ENCODE results near the gene STAC3. TPM values are rescaled to one million over a fixed set of nuclear protein-coding genes. Genes with fewer than 3 reads are reported as not detected.

The STAC3 gene
- total and polyA plus RNA-seq, 12 donors = 0.30 to 2.9 (median 0.98) TPM

DNA sequence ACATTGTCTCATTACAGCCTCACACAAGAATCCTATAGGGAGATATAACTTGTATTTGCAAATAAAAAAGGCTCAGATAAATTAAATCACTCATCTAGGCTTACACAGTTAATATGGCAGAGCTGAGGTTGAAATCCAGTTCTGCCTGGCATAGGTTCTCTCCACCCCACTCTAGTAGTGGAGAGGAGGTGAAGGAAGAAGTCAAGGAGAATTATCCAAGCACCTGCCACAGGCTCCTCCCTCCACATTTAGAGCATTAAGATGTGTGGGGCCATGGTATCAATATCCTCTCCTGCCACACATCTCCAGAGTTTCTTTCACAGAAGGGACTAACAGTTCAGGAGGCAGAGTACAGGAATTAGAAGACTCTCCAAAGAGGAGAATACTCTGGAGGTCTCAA is 22.5 kb upstream of the STAC3 start:
- ATAC-seq (no peak), DNase-seq (no peak)
- Histone ChIP-seq H3K4me3 (no peak overlapping the region), H3K4me1 (peaks cover 3 to 40% (median 23%) of the 10 kb centered on the region in 9 donors), H3K9me3 (no peaks in the 10 kb centered on the region), H3K27me3 (no peaks in the 10 kb centered on the region), H3K27ac (peak overlapping the region in 6 of 10 donors; percentile 40 to 78 (median 59)), H3K36me3 (peaks cover 0 to 92% (median 25%) of the 10 kb centered on the region in 9 donors)
- intact Hi-C loops (cut with DNase I) = no loop called here
- TF ChIP-seq, protein P1, sequence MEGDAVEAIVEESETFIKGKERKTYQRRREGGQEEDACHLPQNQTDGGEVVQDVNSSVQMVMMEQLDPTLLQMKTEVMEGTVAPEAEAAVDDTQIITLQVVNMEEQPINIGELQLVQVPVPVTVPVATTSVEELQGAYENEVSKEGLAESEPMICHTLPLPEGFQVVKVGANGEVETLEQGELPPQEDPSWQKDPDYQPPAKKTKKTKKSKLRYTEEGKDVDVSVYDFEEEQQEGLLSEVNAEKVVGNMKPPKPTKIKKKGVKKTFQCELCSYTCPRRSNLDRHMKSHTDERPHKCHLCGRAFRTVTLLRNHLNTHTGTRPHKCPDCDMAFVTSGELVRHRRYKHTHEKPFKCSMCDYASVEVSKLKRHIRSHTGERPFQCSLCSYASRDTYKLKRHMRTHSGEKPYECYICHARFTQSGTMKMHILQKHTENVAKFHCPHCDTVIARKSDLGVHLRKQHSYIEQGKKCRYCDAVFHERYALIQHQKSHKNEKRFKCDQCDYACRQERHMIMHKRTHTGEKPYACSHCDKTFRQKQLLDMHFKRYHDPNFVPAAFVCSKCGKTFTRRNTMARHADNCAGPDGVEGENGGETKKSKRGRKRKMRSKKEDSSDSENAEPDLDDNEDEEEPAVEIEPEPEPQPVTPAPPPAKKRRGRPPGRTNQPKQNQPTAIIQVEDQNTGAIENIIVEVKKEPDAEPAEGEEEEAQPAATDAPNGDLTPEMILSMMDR (IDR thresholded peaks at IDR 0.05) = no peak

DNA sequence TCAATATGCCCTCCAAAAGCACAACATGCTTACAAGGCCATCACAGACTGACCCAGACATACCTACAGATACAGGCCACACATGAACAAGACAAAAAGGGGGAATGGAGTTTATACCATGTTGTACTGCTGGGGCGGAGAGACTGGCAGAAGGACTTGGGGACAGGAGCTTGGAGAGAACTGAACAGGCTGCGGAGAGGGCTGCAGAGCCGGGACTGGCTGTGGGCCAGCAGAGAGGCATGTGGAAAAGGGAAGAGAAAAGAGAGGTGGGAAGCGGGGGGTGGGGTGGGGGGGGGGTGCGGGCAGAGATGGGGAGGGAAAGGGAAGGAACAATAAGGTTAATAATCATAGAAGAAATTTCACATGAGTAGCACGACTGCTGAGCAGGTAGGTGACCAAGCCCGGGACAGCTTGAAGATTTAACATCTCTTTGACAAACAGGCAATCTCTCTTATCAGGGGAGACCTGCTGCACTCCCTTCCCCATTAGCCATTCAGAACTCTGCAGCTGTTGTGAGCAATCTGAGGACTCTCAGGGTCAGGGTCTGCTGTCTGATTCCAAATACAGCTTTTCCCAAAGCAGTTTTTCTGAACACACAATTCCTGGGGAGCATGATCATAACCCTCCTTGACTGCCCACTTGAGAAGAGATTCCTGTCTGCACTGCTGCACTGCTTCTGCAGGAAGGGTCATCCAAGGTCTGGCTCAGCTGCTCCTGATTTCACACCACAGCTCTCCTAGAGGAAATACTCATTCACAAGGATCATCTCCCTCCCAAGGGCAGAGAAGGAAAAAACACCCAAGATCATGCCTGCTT is 21.6 kb upstream of the STAC3 start:
- WGBS, 2 donors = 21 to 30% methylated on average over 7 of the region's 7 CpGs
- Histone ChIP-seq H3K4me1 (peaks cover 3 to 40% (median 23%) of the 10 kb centered on the region in 9 donors), H3K36me3 (peaks cover 0 to 92% (median 25%) of the 10 kb centered on the region in 9 donors), H3K27me3 (no peaks in the 10 kb centered on the region), H3K4me3 (no peak overlapping the region), H3K27ac (peak overlapping the region in 6 of 10 donors; percentile 40 to 78 (median 59)), H3K9me3 (no peaks in the 10 kb centered on the region)
- DNase-seq = peak; percentile 25 to 27
- intact Hi-C loops (cut with DNase I) = no loop called here
- peak; percentile 52 to 90 (median 78) for ATAC-seq
- TF ChIP-seq, protein P1 (IDR thresholded peaks at IDR 0.05) = no peak

DNA sequence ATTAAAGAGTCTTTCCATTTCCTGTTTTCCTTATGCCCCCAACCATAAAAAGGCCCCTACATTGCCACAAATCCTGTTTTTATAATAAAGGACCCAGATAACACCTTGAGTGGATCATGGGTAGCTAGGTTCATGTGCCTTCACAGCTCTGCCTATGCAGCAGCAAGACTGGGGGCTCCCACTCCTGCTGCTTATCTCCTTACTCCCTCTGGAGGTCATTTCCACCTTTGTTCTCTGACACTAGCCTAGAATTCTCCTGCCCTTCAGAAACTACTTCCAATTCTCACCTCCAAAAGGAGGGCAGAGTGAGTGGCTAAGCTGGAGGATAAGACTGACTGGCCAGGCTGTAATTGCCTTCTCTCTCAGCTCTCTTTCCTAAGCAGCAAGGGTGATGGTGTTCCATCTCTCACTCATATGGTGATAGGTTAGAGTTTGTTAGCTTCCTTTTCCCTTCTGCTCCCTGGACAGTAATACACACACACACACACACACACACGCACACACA is 20.0 kb upstream of the STAC3 start:
- no peaks in the 10 kb centered on the region for H3K9me3 ChIP-seq
- TF ChIP-seq, protein P1 (IDR thresholded peaks at IDR 0.05) = peak in 1 of 9 donors; percentile 5
- peaks cover 0 to 93% (median 33%) of the 10 kb centered on the region in 9 donors for H3K36me3 ChIP-seq
- H3K27ac ChIP-seq = peak overlapping the region in 3 of 10 donors; percentile 21 to 78 (median 23)
- H3K4me1 ChIP-seq = peaks cover 3 to 37% (median 23%) of the 10 kb centered on the region in 9 donors
- no peaks in the 10 kb centered on the region for H3K27me3 ChIP-seq
- intact Hi-C loops (cut with DNase I) = no loop called here
- no peak for ATAC-seq
- no peak overlapping the region for H3K4me3 ChIP-seq
- WGBS, 2 donors = 55 to 75% methylated on average over 1 of the region's 1 CpG
- DNase-seq = no peak

DNA sequence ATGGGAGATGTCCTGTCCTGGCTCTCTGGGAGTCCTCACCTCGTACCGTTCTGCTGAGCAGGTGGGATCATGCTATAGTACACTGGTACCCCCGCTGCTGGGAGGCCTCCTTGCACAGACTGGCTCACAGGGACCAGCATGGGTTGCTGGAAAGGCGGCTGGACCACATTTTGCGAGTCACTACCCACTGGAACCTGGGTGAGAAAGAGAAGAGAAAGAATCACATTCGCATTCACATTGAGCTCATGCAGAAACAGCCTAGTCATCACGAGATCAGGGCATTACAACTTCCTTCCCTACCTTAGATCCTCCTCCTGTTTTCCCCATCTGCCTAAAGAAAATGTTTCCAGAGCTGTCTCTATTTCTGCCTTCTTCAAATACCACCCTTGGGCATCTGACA is 17.3 kb upstream of the STAC3 start:
- Histone ChIP-seq H3K4me1 (peaks cover 3 to 52% (median 24%) of the 10 kb centered on the region in 9 donors), H3K36me3 (peaks cover 0 to 86% (median 33%) of the 10 kb centered on the region in 9 donors), H3K4me3 (no peak overlapping the region), H3K27me3 (no peaks in the 10 kb centered on the region), H3K9me3 (no peaks in the 10 kb centered on the region), H3K27ac (no peak overlapping the region)
- no peak for ATAC-seq
- intact Hi-C loops (cut with DNase I) = no loop called here
- TF ChIP-seq, protein P1 (IDR thresholded peaks at IDR 0.05) = no peak
- DNase-seq = no peak
- 86 to 96% methylated on average over 7 of the region's 7 CpGs for WGBS, 2 donors

All from heart right ventricle (tissue), 16 donors.